ENCODE data around the gene ADGRE3.
A peak's percentile ranks its signal among the peaks of the same experiment; 100 is the strongest.

Gene ADGRE3

GRCh38 chr19:14571695-14572490, 102.8 kb downstream of the ADGRE3 start, which contains the start of gene NDUFB7:
TSS of gene NDUFB7 (minus strand) at chr19:14572066. CDS start at chr19:14572000, 66 bp downstream.
- Histone ChIP-seq H3K9me3 (no peaks in the 10 kb centered on the region), H3K4me1 (no peaks in the 10 kb centered on the region; the same call in 1 of the 2 replicates), H3K4me3 (peak within 1 kb of the TSS; percentile 96), H3K36me3 (replicated peaks) (peaks cover 7% of the 10 kb centered on the region), H3K27me3 (ENCODE audit: low read depth) (no peaks in the 10 kb centered on the region)
- in situ Hi-C loops (cut with MboI; ENCODE audit: low sequenced_read_pairs): loop anchor here (5.0 kb wide), 1 partner anchor 115 kb away; no protein-coding TSS in a partner anchor
- peak; percentile 93 to 95 for DNase-seq (ENCODE audit: low spot score in 2 of 2)

- Histone ChIP-seq H3K9me3 (no peaks in the 10 kb centered on the region), H3K4me3 (peak overlapping the region; percentile 96), H3K27me3 (ENCODE audit: low read depth) (no peaks in the 10 kb centered on the region), H3K4me1 (no peaks in the 10 kb centered on the region; the same call in 1 of the 2 replicates), H3K36me3 (replicated peaks) (peaks cover 11% of the 10 kb centered on the region)
- DNase-seq (ENCODE audit: low spot score in 2 of 2): no peak
- in situ Hi-C loops (cut with MboI; ENCODE audit: low sequenced_read_pairs): loop anchor here (5.0 kb wide), 1 partner anchor 116 kb away; no protein-coding TSS in a partner anchor
Observed at GRCh38 chr19:14570864-14571527, 103.6 kb downstream of the ADGRE3 start.
